Measurements from ENCODE around the gene ATP8B3.
"Not testable (repeated sequence)": the region's sequence is repeated elsewhere in the genome, so short reads cannot be mapped to it uniquely, and the experiment has no call there.

The ATP8B3 gene

DNA sequence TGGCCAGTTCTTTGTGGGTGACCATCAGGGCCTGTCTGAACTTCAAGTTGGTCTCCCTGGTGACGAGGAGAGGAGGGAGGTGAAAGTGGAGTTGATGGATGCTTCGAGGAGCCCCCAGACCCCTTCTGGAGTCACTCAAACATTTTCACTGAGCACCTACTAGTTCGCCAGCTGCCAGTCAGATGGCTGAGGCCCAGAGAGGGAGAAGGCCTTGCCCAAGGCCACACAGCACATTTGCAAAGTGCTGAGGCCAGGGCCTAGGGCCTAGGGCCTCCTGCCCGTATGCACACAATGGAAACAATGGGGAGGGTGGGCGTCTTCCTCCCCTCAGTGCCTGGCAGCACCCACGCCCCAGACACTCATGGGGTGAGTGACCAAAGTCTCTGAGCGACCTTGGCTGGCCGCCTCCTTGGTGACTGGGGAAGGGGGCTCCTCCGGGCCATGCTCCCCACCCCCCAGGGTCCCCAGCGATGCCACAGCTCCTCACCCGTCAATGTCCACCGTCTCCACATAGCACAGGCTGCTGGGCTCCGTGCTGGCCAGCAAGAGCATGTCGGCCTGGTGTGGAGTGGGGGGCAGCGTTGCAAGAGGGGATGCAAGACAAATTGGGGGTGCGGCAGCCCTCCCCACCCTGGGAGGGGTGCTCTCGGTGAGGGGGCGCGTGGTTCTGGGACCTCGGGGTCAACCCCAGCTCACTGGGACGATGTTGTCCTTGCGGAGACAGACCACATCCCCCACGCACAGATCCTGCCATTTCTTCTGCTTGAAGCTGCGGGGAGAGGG lies 6.5 kb downstream of the ATP8B3 start:
- DNase-seq (ENCODE audit: insufficient read length, low spot score) = no peak
- FAIRE-seq = no peak

DNA sequence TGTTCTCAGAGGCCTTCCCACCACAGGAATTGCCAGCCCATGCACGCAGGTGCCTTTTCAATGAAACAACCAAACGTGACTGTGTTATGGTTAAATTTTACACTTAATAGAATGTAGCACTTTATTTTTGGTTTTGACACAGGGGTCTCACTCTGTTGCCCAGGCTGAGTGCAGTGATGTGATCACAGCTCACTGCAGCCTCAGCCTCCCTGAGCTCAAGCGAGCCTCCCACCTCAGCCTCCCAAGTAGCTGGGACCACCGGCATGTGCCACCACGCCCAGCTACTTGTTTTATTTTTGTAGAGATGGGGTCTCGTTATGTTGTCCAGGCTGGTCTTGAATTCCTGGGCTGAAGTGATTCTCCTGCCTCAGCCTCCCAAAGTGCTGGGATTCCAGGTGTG lies 7.2 kb downstream of the ATP8B3 start:
- FAIRE-seq (no peak), DNase-seq (ENCODE audit: insufficient read length, low spot score) (no peak)

DNA sequence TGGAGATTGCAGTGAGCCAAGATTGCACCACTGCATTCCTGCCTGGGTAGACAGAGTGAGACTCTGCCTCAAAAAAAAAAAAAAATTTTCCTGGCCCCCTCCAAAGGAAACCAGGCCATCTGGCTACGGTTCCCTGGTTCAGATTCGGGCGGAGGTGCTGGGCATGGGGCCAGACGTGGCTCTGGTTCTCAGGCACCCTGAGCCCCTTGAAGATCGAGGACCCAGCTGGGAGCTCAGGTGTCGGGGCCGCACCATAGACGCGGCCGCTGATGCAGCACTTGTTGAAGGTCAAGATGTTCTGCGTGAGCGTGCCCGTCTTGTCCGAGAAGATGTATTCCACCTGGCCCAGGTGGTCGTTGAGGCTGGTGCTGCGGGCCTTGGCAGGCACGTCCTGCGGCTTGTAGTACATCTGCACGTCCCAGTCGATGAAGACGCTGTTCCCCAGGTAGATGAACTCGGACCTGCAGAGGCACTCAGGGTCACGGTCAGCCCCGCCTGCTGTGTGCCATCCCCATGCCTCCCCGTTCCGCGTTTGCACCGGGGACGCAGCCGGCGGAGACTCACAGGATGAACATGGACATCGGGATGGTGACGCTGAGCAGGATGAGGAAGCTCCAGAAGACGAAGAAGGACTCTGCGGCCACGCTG lies 12.3 kb downstream of the ATP8B3 start:
- FAIRE-seq (no peak), DNase-seq (ENCODE audit: insufficient read length, low spot score) (no peak)

DNA sequence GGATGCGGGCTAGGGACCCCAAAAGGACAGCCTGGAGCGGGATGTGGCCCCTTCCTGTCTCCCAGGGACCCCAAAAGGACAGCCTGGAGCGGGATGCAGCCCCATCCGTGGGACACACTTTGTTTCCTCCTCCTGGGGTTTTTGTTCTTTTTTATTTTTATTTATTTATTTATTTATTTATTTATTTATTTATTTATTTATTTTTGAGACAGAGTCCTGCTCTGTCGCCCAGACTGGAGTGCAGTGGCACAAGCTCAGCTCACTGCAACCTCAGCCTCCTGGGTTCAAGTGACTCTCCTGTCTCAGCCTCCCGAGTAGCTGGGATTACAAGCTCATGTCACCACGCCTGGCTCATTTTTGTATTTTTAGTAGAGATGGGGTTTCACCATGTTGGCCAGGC lies 14.8 kb downstream of the ATP8B3 start:
- FAIRE-seq; DNase-seq (ENCODE audit: insufficient read length, low spot score): not testable (repeated sequence)

DNA sequence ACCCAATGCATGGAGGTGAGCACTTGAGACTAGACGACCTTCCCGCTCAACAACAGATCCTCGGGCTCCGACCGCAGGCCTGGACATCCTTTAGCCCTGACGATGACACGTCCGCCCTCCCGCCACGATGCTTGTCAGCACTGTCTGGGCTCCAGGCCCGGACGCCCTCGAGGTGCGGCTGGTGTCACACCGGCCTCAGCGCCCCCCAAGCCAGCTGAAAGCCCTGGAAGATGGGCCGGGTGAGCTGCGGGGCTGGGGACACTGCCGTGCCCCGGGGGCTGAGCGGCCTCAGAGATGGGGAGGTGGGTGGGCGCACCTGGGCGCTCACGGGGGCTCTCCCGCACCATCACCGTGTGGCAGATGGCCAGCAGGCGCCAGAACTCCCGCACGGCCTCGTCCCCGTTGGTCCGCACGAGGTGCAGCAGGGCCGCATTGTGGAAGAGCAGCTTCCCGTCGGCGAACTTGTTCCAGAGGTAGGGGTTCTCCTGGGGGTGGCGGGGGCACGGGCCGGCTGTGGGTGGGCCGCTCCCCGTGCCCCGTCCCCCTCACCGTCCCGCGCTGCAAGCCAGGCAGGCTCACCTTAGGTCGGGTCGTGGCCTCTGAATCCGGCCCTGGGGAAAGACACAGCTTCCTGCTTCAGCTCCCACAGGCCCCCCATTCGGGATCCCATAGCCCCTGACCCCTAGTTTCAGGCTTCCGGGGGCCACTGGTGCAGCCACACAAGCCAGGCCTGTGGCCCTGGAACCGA lies 15.5 kb downstream of the ATP8B3 start:
- FAIRE-seq = no peak

DNA sequence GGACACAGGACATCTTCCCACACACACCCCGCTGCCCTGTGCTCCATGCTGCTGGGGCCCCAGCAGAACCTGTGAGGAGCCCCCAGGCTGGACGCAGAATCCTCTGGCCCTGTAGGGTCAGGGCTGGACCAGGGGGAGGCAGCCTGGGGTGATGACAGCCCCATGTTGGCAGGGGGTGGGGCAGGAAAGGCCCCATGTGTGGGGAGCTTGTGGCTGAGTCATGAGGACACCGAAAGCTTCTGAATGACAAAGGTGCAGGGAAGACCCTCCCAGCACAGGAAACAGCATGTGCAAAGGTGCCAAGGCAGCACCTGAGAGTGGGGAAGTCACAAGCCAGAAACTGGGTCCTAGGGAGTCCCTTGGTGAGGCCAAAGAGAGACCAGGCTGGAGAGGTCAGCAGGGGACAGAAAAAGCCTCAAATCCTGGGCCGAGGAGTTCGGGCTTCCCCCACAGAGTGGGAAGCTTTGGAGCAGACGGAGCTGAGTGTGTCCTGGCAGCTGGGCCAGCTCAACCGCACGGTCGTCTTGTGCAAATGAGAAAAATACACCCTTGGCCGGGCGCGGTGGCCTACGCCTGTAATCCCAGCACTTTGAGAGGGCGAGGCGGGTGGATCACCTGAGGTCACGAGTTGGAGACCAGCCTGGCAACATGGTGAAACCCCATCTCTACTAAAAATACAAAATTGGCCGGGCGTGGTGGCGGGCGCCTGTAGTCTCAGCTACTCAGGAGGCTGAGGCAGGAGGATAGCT lies 17.5 kb downstream of the ATP8B3 start:
- DNase-seq (ENCODE audit: insufficient read length, low spot score) = no peak
- no peak for FAIRE-seq

More for the DNA sequence above, 15.5 kb downstream of the ATP8B3 start:
- DNase-seq (ENCODE audit: insufficient read length, low spot score) = no peak

DNA sequence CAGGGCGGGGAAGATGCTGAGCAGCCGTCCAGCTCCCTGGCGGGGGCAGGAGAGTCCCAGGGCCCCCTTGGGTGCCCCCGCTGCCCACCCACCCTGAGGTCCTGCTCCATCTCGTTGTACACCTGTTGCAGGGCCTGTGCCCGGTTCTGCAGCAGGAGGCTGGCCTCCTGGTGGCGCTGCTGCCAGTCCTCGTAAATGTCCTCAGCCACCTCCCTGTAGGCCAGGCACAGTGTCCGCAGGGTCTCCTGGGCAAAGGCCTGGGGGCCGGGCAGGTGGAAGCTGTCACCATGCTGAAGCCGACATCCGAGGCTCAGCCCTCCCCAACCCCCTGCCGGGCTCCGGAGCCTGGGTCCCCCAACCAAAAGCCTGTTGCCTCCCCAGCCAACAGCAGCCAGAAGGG lies 20.2 kb downstream of the ATP8B3 start:
- no peak for FAIRE-seq

DNA sequence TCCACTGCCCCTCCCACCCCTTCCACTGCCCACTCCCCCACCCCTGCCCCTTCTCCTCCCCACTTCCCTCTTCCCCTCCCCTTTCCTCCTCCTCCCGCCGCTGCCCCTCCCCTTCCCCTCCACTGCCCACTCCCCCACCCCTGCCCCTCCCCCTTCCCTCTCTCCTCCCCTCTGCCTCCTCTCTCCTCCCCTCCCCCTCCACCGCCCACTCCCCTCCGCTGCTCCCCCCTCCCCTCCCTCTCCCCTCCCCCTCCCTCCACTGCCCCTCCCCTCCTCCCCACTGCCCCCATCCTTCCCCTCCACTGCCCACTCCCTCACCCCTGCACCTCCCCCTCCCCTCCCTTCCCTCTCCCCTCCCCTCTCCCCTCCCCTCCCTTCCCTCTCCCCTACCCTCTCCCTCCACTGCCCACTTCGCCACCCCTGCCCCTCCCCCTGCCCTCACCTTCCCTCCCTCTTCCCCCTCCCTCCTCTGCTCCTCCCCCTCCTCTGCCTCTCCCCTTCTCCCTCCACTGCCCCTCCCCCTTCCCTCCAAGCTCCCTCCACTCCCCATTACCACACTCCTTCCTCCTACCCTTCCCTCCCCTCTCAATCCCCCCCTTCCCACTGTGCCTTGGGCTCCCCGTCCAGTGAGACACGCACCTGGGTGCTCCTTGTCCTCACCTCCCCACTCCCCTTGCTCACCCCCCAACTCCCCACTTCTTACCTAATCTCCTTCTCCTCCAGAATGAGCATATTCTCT lies 21.9 kb downstream of the ATP8B3 start:
- no peak for FAIRE-seq
- no peak for DNase-seq (ENCODE audit: insufficient read length, low spot score)

More for the DNA sequence above, 20.2 kb downstream of the ATP8B3 start:
- no peak for DNase-seq (ENCODE audit: insufficient read length, low spot score)

DNA sequence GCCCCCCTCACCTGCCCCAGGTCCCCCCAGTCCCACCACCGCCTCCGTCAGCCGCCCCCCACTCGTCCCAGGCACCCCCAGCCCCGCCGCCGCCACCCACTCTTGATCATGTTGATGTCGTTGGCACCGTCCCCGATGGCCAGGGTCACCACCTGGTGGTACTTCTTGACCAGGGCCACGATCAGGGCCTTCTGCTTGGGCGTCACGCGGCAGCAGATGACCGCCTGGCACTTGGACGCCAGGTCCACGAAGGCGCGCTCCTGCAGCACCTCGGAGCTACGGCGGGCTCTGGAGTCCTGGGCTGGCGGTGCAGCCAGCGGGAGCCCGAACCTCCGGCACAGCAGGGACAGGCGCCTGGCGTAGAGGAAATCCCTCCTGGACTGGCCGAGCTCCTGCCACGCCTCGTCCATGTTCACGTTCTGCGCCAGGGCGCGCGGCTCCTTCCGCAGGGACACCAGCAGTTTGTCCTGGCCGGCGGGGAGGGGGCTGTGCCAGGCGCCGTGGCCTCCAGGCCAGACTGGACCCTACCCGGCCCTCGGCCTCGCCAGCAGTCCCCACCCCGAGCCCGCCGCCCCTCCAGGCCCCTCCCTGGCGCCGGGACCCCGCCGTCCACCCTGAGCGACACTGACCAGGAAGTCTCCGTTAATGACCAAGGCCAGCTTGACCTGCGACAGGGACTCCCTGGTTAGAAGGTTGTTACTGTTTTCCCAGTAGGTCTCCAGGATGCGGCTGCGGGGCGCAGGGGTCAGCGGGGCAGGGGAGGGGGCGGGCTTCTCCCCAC lies 22.6 kb downstream of the ATP8B3 start:
- no peak for DNase-seq (ENCODE audit: insufficient read length, low spot score)
- no peak for FAIRE-seq

DNA sequence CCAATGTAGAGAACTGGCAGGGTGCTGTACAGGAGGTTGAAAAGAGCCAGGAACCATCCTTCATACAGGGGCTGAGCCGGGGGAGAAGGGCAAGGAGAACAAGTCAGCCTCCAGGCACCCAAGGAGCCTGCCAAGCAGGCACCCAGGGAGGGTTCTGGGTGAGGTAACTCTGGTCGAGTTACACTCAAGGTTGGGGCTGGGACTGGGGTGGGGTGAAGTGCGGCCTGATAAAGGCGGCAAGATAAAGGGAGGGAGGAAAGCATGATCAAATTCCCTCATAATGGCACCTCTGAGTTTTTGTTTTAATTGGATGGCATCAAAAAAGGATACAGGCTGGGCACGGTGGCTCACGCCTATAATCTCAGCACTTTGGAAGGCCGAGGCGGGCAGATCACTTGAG lies 25.0 kb downstream of the ATP8B3 start:
- DNase-seq (ENCODE audit: insufficient read length, low spot score) (no peak), FAIRE-seq (no peak)

DNA sequence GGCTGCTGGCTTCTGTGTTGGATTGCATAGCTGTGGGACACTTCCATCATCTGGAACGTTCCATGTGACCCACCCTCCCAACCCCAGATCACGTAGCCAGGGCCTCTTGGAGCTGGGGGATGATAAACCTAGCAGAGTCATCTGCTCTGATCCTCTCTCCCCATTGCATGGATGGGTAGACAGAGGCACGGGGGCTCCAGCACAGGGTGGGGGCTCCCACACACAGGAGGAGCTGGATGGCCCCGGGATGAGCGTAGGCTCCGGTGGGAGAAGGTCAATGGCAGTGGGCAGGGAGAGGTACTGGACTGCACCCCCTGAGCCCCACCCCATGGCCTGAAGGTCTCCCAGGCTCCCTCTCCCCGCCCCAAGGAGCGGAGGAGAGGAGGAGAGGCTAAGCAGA lies 25.4 kb downstream of the ATP8B3 start:
- FAIRE-seq (no peak), DNase-seq (ENCODE audit: insufficient read length, low spot score) (no peak)

DNA sequence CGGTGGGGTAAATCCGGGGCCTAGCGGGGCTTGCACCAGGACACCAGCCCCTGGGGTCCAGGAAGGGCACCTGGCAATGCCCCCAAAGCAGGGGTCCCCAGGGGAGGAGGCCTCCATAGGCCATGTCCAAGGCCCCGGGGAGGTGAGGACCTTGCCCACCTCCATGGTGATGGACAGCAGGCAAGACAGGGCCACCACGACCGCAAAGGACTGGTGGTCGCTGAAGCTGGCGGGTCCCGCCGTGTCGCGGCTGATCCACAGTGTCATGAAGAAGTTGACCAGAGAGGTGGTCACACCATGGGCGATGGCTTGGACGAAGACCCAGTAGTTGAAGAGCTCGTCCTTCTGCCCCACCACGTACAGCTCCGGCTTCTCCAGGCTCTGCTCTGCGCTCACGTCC lies 26.8 kb downstream of the ATP8B3 start:
- no peak for FAIRE-seq
- DNase-seq (ENCODE audit: insufficient read length, low spot score) = no peak

DNA sequence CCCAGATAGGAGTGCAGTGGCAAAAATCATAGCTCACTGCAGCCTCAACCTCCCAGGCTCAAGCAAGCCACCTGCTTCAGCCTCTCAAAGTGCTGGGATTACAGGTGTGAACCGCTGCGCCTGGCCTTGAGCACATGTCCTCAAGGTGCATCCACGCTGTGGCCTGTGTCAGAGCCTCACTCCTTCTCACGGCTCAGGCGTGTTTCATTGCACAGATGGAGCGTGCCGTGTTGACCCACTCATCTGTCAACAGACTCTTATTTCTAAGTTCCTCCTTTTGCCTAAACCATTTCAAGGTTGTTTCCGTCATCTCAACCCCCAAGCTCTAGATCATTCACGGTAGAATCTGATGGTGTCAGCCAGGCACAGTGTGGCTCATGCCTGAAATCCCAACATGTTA lies 28.2 kb downstream of the ATP8B3 start:
- no peak for DNase-seq (ENCODE audit: insufficient read length, low spot score)
- no peak for FAIRE-seq

DNA sequence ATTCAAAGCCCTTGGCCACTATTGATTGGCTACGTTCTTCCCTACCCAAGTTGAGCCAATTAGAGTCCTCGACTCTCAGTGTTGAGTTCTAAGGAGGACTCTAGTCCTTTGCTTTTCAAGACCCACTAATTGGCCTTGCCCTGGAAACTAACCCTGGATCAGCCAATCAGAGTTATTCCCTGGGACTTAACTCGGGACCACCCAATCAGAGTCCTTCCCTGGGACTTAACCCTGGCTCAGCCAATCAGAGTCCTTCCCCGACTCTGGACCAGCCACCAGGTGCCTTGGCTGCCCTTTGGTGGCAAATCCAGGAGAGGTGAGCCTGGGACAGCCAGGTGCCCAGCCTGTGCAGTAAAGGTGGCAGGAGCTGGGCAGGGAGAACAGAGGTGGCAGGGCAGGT lies 28.7 kb downstream of the ATP8B3 start:
- FAIRE-seq = no peak

DNA sequence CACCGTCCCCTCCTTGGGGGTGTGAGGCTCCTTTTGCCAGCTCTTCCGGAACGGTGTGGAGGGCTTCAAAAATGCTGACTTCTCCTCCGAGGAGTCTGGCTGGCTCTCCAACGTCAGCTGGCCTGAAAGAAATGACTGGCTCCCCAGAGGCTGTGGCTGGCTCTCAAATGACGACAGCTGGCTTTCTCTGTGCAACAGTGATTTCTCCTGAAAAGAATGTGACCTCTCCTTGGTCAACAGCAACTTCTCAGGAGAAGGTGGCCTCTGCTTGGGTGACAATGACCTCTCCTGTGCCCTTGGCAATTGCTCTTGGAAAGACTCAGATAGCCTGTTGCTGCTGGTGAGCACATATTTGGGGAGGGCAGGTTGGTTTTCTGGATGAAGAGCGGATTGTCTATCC lies 29.6 kb downstream of the ATP8B3 start:
- FAIRE-seq = no peak
- no peak for DNase-seq (ENCODE audit: insufficient read length, low spot score)

More for the DNA sequence above, 28.7 kb downstream of the ATP8B3 start:
- DNase-seq (ENCODE audit: insufficient read length, low spot score) = no peak

DNA sequence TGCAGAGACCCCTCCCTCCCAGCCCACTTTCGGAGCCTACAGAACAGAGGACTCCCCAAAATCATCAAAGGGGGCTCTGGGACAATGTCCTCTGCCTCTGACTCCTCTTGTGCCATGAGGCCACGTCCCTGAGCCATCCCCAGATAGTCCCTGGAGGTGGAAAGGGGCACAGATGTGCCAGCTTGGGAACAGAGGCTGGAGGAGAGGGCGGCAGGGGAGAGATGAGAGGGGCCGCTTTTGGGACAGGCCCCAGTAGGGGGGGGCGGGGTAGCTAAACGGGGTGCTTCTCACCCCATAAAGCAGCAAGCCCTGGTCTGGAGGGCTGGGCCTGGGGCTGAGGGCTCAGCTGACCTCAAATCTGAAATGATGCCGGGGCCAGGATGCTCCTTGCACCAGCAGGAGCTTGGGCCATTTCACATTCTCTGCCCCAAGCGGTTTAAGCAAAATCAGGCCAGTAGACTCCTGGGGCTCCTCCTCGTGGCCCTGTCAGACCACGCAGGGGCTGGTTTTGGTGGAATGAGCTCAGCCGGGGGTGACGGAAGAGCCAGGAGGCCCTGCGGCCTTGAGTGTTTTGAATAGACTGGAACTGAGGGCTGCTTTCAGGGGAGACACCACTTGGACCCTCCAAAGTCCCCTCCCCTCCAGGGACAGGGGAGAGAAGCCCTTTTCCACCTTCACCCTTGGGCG lies 31.7 kb downstream of the ATP8B3 start:
- DNase-seq (ENCODE audit: insufficient read length, low spot score) (no peak), FAIRE-seq (no peak)

DNA sequence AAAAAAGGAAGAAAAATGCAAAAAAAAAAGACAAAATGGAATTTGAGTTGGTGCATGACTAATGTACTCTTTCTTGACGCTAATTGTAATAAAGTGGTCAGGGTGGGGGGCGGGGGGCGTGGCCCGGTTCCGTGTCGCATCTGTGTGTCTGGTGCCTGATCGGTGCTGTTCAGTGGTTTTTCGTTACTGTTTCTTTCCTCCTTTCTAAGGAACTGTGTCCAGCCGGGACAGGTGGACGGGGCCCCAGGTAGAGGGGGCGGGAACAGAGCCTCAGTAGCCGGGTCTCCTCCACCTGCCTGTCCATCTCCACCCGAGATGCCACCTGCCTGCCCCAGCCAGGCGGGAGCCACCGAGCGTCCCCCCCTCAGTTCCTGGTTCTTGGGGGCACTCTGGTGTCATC lies 32.5 kb downstream of the ATP8B3 start:
- FAIRE-seq (no peak), DNase-seq (ENCODE audit: insufficient read length, low spot score) (no peak)

DNA sequence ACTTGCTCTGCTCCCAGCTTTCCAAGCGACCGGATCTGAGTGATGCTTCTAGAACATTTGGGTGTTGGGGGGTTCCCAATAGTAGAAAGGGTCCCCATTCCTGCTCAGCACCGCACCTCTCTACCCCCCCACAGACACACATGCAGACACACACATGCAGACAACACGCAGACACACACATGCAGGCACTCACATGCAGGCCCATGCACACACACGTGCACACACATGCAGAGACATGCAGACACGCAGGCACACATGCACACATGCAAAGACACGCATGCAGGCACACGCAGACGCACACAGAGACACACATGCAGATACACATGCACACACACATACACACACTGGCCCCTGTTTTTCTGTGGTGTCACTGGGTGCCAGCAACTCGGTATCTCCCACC lies 34.9 kb downstream of the ATP8B3 start:
- no peak for FAIRE-seq
- no peak for DNase-seq (ENCODE audit: insufficient read length, low spot score)

DNA sequence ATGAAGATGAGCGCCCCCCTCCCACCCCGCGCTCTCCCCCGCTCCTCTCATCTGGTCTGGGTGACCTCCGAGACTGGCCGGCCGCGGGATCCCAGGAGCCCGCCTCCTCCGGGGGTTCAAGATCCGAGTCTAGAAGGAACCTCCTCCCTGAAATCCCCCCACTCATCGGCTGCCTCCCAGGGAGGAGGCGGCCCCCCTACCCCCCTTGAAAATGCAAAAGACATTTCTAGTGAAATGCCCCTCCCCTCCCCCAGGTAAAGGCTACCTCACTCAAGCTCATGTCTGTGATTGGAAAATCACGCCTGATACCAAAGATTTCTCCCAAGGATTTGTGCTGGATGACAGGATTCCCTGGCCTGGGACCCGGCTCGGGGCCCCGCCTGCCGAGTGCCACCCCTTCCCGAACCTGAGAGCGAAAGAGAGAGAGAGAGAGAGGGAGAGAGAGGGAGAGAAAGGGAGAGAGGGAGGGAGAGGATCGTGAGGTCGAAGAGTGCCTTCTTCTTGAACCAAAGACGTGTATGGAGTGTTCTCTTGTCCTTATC lies 35.4 kb downstream of the ATP8B3 start:
- FAIRE-seq (no peak), DNase-seq (ENCODE audit: insufficient read length, low spot score) (no peak)

Measured in GM19239 (cell line).